Activated gamma-delta T cell treated with anti-CD3 and anti-CD28 coated beads, Interleukin-2, amount 50 U/mL, for 16 hours (primary cell): Measurements from ENCODE around the gene ATRNL1.

Experiments
- DNase-seq: peaks from one replicate; pipeline ENCODE4 v3.0.0-alpha.2; 2020; ENCODE audit warnings: low read depth

ATRNL1 gene

DNA sequence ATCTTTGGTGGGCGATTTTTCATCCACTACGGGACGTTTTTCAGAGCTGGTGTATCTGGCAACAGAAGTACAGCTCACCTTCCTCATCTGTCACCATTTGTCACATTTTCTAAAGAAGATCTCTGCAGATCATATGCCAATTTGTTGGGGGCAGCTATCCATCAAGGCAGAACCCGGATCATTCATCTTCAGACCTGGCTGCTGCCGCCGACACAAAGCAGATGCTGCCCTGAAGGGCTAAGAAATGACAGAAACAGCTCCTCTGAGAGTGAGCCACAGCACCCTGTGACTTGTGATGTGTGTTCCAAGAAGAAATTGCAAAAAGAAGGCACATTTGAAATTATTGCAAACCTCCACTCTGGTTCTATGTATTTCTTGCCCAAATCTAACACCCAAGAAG, 888.9 kb downstream of the ATRNL1 start:
- DNase-seq = no peak

DNA sequence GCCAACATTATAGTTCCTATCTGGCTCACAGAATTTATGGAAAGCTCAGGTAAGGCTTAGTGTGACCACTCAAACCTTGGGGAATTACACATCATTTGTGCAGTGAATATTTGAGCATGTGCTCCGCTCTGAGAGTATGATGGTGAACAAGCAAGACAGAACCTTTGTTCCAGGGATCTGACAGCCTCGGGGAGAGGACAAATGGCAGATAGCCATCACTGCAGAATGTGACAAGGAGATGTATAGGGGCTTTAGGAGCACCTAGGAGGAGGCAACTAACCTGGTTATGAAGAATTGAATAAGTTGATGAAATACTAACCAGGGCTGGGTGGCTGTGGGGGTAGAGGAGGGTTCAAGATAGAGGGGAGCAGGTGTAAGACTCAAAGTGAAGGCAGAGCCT, 889.4 kb downstream of the ATRNL1 start:
- DNase-seq = no peak

DNA sequence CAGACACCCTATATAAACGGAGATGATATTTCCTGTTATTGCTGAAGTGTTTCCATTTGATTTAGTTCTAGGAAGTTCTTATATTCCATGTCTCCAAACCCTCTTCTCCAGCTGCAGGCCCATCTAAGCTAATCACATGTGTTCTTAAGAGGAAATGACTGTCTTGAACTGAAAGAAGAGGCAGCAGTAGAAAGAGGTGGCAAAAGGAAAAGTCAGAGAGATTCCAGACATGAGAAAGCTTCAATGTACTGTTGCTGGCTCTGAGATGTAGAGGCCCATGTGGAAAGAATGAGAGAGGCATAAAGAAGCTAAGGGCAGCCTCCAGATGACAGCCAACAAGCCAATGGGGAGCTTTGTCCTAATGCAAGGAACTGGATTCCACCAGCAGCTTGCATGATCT, 892.6 kb downstream of the ATRNL1 start:
- DNase-seq = no peak

DNA sequence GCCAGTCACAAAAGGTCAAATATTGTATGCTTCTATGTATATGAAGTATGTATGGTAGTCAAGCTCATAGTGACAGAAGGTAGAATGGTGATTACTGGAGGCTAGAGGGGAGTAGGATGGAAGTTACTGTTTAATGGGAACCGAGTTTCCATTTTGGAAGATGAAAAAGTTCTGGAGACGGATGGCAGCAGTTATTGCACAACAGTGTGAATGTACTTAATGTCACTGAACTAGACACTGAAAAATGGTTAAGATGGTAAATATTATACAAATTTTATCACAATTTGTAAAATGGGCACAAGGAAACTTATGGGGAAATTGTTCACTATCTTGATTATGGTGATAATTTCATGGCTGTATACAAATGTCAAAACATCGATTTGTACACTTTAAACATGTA, 895.2 kb downstream of the ATRNL1 start:
- no peak for DNase-seq

DNA sequence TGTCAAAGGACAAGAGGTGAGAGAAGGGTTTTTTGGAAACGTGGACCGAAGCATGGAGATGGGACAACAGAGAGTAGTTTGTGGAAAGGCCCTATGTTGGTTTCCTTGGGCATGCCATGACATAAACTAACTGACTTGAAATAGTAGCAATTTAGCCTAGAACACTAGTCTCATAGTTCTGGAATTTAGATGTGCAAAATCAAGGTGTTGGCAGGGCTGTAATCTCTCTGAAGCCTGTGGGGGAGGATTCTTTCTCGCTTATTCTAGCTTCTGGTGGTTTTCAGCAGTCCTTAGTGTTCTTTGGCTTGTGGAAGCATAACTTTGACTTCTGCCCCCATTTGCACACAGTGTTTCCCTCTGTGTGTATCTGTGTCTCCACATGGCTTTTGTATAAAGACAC, 896.5 kb downstream of the ATRNL1 start:
- no peak for DNase-seq

DNA sequence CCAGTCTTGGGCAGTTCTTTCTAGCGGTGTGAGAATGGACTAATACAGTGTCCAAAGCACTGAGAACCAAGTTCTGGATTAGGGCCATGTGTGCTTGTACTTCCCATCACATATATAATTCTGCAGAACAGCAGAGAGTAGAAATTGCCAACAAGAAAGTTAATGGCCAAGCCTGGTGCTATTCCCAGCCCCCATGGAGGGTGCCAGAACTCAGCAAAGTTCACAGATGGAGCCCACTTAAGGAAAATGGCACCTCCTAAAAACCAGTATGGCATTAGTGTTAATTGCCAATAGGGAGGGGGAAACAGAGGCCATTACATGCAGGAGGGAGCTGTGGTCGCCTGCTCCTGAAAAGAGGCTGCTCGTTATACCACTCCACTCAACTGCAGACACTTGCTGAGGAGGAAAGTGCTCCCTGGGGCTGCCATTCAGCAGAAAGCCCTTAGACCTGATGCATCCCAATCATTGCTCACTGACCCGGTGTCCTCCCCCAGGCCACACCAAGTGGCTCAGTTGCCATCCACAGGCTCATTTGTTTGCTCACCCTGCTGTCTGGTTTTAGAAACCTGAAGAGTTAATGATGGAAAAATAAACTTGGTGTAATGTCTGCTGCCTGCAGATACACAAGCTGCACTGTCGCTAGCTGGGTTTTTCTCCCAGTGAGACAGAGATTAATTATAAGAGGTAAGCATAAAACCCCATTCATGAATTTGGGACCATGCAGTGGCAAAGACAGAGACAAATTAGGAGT, 899.2 kb downstream of the ATRNL1 start:
- DNase-seq = no peak

DNA sequence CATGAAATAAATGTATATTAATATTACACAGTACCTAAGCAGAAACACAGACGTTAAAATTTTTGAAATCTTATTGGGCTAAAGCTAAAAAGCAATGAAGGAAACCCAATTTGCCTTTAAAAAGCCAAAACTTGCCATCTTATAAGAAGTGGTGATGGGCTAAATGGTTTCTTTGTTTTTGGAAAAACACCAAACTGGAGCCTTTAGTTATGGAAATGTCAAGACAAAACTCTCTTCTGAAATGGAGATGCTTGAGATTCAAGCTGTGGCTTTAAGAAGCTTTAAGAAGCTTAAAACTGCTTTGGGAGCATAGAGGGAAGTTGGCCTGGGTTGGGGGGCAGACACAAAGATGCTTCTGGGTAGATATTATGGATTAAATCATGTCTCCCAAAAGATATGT, 902.9 kb downstream of the ATRNL1 start:
- no peak for DNase-seq

DNA sequence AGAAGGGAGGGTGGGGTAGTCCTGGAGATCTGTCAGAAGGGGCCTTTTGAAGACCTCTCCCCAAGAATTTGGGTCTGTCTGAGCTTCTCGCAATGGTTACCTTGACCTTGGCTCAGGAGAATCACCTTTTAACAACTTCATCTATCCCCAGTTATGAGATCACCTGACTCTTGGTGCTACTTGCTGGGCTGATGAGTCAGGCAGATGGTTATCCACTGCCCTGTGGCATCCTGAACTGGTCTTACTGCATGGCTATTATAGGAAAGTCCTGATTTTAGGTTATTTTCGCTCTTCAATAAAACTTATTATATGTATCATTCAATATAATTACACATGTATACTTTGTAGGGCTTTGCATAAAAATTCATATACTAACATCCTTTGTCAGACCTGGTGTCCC, 905.1 kb downstream of the ATRNL1 start:
- no peak for DNase-seq
